ENCODE data around the gene PLXDC1. TPM values are rescaled to one million over a fixed set of nuclear protein-coding genes. Genes with fewer than 3 reads are reported as not detected.

PLXDC1 gene
- total and polyA plus RNA-seq, 2 of the 13 experiments (the other 11 are each of a cell fraction or from before 2014, with no cell fraction given) = not detected

DNA sequence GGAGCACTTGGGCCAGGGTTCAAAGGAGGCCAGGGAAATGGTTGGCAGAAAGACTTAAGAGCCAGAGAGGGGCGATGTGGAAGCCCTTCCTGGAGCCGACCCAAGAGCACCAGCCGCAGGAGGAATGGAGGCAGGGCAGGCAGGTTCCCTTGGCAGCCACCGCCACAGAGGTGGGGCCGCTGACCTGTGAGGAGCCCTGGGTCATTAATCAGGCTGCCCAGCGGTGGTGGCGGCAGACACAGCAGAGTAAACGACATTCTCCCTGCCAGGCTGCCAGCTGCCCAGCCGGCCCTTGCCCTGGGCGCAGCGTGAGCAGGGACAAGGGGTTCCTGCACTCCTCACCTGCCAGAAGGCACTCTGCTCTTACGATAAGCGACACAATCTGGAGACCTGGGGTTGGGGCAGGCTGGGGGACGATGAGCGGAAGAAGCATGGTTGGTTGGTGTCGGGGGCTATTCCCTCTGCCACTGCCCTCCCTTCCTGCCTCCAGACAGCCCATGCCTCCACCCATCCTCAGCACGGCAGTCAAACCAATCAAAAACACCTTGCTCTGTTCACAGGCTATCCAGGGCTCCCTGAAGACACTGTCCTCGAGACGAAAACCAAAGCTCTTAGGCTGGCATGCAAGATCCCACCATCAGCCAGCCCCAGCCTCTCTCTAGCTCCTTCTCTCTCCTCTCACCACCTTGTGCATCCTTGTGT lies 40.9 kb downstream of the PLXDC1 start (continued):
- no peak for TF ChIP-seq MAZ (IDR thresholded peaks at IDR 0.05; ENCODE audit: borderline replicate concordance, low read depth, low read length)
- TF ChIP-seq MAZ (CRISPR knock-in tag; IDR thresholded peaks at IDR 0.05; ENCODE audit: low read depth) = no peak
- no peak for TF ChIP-seq FOXO1 (CRISPR knock-in tag; IDR thresholded peaks at IDR 0.05)
- TF ChIP-seq SKI (IDR thresholded peaks at IDR 0.05; ENCODE audit: partially characterized antibody) = no peak
- no peak for TF ChIP-seq ZNF629 (CRISPR knock-in tag; conservative IDR thresholded peaks at IDR 0.05)
- no peak for TF ChIP-seq ERF (CRISPR knock-in tag; IDR thresholded peaks at IDR 0.05)

- Histone ChIP-seq H3K4me2 (ENCODE audit: low read depth, low read length) (no peak overlapping the region), H3K27me3 (ENCODE audit: control insufficient read depth in 1 of 2, insufficient read depth in 2 of 2, low read length in 2 of 2) (peaks cover 4 to 56% of the 10 kb centered on the region in 2 experiments; a peak in 3 of 5 replicates), H3K9ac (ENCODE audit: insufficient read depth, low read depth, low read length) (no peak overlapping the region), H4K20me1 (ENCODE audit: insufficient read depth, low read length) (no peaks in the 10 kb centered on the region; the same call in 1 of the 2 replicates), H3K36me3 (replicated peaks in 1 of 2; ENCODE audit: control insufficient read depth in 1 of 2, insufficient read depth in 2 of 2, low read length in 2 of 2) (no peaks in the 10 kb centered on the region), H3K27ac (ENCODE audit: extremely low read length, insufficient read depth, low read length) (no peak overlapping the region), H3K4me3 (replicated peaks in 1 of 3; ENCODE audit: insufficient read depth in 1 of 3, low read depth in 2 of 3, low read length in 3 of 3) (no peak overlapping the region), H3K9me3 (ENCODE audit: low read length) (no peaks in the 10 kb centered on the region), H3K4me1 (ENCODE audit: insufficient read depth, low read length) (peaks cover 8% of the 10 kb centered on the region; the same call in 1 of the 2 replicates), H3K79me2 (ENCODE audit: insufficient read depth, low read length) (no peaks in the 10 kb centered on the region), H2AFZ (ENCODE audit: low read length) (no peak overlapping the region)
- intact Hi-C loops (cut with micrococcal nuclease; ENCODE audit: unreplicated experiment) = no loop called here
- ATAC-seq (peak; percentile 13; the same call in 2 of the 3 replicates), FAIRE-seq (no peak), DNase-seq (ENCODE audit: low spot score) (no peak)
- TF ChIP-seq JUNB (CRISPR knock-in tag; IDR thresholded peaks at IDR 0.05; ENCODE audit: borderline replicate concordance) (no peak), ZMAT5 (CRISPR knock-in tag; IDR thresholded peaks at IDR 0.05; ENCODE audit: borderline replicate concordance, low read depth) (no peak), CENPX (CRISPR knock-in tag; IDR thresholded peaks at IDR 0.05) (no peak), ETV6 (CRISPR knock-in tag; conservative IDR thresholded peaks at IDR 0.05) (no peak), MAFF (IDR thresholded peaks at IDR 0.05; ENCODE audit: low read depth, low read length) (no peak), AGO1 (IDR thresholded peaks at IDR 0.05; ENCODE audit: low read depth, low read length, poor library complexity, severe bottlenecking) (no peak), ZNF850 (CRISPR knock-in tag; conservative IDR thresholded peaks at IDR 0.05) (no peak), CCDC6 (CRISPR knock-in tag; IDR thresholded peaks at IDR 0.05) (no peak)
- in situ Hi-C loops (cut with HindIII; ENCODE audit: extremely low pct_ligation_motif_present, low pct_unique_long_range_greater_than_20kb) = no loop called here
- BruUV-seq (replicated peaks) = no TSS peak
- POLR2A ChIA-PET = no interaction called here
- WGBS (ENCODE audit: low lambda C conversion rate) = 23% methylated on average over 17 of the region's 23 CpGs
- CTCF ChIA-PET (ENCODE audit: low intra/inter-chr PET ratio, low total read pairs) = no interaction called here
Observed at GRCh38 chr17:39108461-39109375, 42.7 kb downstream of the PLXDC1 start.
